Natural killer cell (primary cell): ENCODE measurements around the gene TRIL. TPM values are rescaled to one million over a fixed set of nuclear protein-coding genes. Genes with fewer than 3 reads are reported as not detected.

Source experiments
- ATAC-seq, 3 donors: fragments of 150-1000 bp in 2 of 3; fragments of 200-7000 bp in 1 of 3; cut with Tn5 transposase; 1 replicate in 1 of 3; 2 replicates in 2 of 3; pipeline ENCODE4 v1.10.0; 2021; ENCODE audit warnings: mild to moderate bottlenecking in 2 of 3, moderate library complexity in 2 of 3
- DNase-seq, 2 donors: peaks; one replicate each; pipeline versions ENCODE4 v3.0.0 to v3.0.0-alpha.2; 2013 to 2021; ENCODE audit warnings: mixed read lengths in 1 of 2
- H3K27ac ChIP-seq: one replicate; pipeline ENCODE4 v1.5.1; 2013; ENCODE audit warnings: mild to moderate bottlenecking, low read length
- H3K27me3 ChIP-seq: one replicate; pipeline ENCODE4 v1.6.1; 2013; ENCODE audit warnings: low read length; ENCODE audit not compliant: control insufficient read depth, insufficient read depth
- H3K36me3 ChIP-seq: one replicate; pipeline ENCODE4 v1.6.1; 2013; ENCODE audit warnings: low read length; ENCODE audit not compliant: control insufficient read depth, insufficient read depth
- H3K4me1 ChIP-seq: one replicate; pipeline ENCODE4 v1.6.1; 2013; ENCODE audit warnings: low read length; ENCODE audit not compliant: control insufficient read depth, insufficient read depth
- H3K4me3 ChIP-seq: one replicate; pipeline ENCODE4 v1.5.1; 2013; ENCODE audit warnings: low read length
- H3K9me3 ChIP-seq: one replicate; pipeline ENCODE4 v1.6.1; 2013; ENCODE audit warnings: low read length; ENCODE audit not compliant: control insufficient read depth, insufficient read depth
- H3K27ac Mint-ChIP-seq, 2 donors: one replicate each; pipeline ENCODE4 v1.8.0; 2022; ENCODE audit warnings: mild to moderate bottlenecking in 2 of 2, mixed read lengths in 2 of 2, moderate library complexity in 1 of 2
- H3K27me3 Mint-ChIP-seq, 2 donors: one replicate each; pipeline ENCODE4 v1.8.0; 2022; ENCODE audit warnings: low read depth in 2 of 2, mixed read lengths in 2 of 2
- H3K36me3 Mint-ChIP-seq: one replicate; pipeline ENCODE4 v1.8.0; 2022; ENCODE audit warnings: mixed read lengths
- H3K4me1 Mint-ChIP-seq, 2 donors: one replicate each; pipeline ENCODE4 v1.8.0; 2022; ENCODE audit warnings: mixed read lengths in 2 of 2
- H3K4me3 Mint-ChIP-seq: one replicate; pipeline ENCODE4 v1.8.0; 2022; ENCODE audit warnings: mild to moderate bottlenecking, moderate library complexity, mixed read lengths
- H3K9me3 Mint-ChIP-seq, 2 donors: one replicate each; pipeline ENCODE4 v1.8.0; 2022; ENCODE audit warnings: mixed read lengths in 2 of 2
- WGBS: methylation state at CpG from one replicate; pipeline ENCODE4 v1.1.7; 2013; ENCODE audit warnings: missing lambda C conversion rate; ENCODE audit not compliant: insufficient coverage; 5-methylcytosine and 5-hydroxymethylcytosine counted together
- intact Hi-C: fragments of 100-400 bp; cut with micrococcal nuclease; formaldehyde crosslinking; loops from one replicate; pipeline ENCODE4 v1.14.2; 2022
- total RNA-seq, 4 donors: library from RNA; stranded (reverse); fragments of 120-200 nt in 1 of 4; gene quantifications; one replicate each; pipeline versions ENCODE4 v1.2.3 to v1.2.4, GENCODE V29; 2013 to 2022
- TF ChIP-seq, protein P1 (sequence below): fragments of 200-600 bp; IDR thresholded peaks from one replicate; pipeline ENCODE4 v1.8.0; 2022; ENCODE audit warnings: antibody characterized with exemption

The TRIL gene
- total RNA-seq, 3 donors from 2014 or later (not counting 1 experiment from before 2014, with no cell fraction given), result 0.07 TPM; not detected in 2

DNA sequence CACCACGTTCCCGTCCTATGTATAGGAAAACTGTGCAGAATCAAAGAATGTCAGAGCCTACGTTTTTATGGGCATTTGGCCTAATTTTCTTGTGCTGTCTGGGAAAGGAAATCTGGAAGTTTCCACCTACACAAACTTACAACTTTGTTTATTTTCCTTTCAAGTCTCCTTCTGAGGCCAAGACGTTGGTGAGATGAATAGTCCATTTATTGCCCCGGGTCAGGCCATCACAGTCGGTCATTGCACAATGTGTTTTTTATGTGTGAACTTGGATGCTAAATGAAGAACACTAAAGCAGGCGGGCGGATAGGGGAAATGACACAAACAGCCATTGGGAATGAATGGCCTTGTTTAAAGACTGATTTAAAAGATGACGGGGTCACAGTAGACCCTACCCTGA, 38.6 kb downstream of the TRIL start:
- WGBS, result 82% methylated on average over 9 of the region's 9 CpGs
- no peak for ATAC-seq
- H3K27ac Mint-ChIP-seq, result no peak overlapping the region
- TF ChIP-seq, protein P1, sequence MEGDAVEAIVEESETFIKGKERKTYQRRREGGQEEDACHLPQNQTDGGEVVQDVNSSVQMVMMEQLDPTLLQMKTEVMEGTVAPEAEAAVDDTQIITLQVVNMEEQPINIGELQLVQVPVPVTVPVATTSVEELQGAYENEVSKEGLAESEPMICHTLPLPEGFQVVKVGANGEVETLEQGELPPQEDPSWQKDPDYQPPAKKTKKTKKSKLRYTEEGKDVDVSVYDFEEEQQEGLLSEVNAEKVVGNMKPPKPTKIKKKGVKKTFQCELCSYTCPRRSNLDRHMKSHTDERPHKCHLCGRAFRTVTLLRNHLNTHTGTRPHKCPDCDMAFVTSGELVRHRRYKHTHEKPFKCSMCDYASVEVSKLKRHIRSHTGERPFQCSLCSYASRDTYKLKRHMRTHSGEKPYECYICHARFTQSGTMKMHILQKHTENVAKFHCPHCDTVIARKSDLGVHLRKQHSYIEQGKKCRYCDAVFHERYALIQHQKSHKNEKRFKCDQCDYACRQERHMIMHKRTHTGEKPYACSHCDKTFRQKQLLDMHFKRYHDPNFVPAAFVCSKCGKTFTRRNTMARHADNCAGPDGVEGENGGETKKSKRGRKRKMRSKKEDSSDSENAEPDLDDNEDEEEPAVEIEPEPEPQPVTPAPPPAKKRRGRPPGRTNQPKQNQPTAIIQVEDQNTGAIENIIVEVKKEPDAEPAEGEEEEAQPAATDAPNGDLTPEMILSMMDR, result no peak
- peaks cover 5 to 8% of the 10 kb centered on the region in 2 donors for H3K27me3 Mint-ChIP-seq
- H3K36me3 Mint-ChIP-seq, result no peaks in the 10 kb centered on the region
- Histone ChIP-seq H3K4me1 (no peaks in the 10 kb centered on the region), H3K27me3 (peaks cover 2% of the 10 kb centered on the region), H3K27ac (no peak overlapping the region), H3K9me3 (no peaks in the 10 kb centered on the region), H3K4me3 (no peak overlapping the region), H3K36me3 (no peaks in the 10 kb centered on the region)
- intact Hi-C loops, result no loop called here
- no peak overlapping the region for H3K4me3 Mint-ChIP-seq
- DNase-seq, result no peak
- H3K9me3 Mint-ChIP-seq, result no peaks in the 10 kb centered on the region
- peaks cover 9 to 11% of the 10 kb centered on the region in 2 donors for H3K4me1 Mint-ChIP-seq

DNA sequence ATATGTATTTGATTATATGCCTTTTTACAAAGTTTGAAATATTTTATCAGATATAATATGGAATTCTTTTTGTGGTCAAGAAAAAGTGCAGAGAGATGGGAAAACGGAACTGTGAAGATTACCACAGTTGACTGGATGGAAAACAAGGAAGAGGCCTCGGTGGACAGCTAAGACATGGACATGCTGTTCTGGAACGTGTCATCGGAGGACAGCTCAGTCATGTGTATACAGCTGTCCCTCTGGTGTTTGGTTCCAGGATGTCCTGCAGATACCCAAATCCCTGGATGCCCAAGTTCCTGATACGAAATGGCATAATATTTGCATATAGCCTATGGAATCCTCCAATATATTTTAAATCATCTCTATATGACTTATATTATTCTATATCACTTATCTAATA, 49.4 kb downstream of the TRIL start:
- Mint-ChIP-seq H3K4me1 (no peaks in the 10 kb centered on the region), H3K9me3 (no peaks in the 10 kb centered on the region)
- intact Hi-C loops, result no loop called here

DNA sequence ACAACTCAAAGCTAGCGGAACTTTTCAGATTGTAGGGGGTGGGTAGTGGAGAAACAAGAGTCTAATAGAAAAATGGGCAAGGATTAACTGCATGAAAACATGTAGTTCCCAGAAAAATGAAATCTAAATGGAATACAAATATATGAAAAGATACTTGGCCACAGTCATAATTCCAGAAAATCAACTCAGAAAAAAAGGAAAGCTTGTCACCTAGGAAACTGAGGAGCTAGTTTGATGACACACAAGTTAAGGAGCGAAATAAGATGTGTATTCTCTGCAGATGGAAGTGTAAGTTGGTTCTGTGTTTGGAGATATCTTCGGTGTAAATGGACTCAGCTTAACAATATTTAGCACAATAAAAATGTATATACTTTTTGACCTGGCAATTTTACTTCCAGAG, 52.7 kb downstream of the TRIL start:
- intact Hi-C loops, result no loop called here
- Histone ChIP-seq H3K9me3 (no peaks in the 10 kb centered on the region), H3K36me3 (no peaks in the 10 kb centered on the region), H3K4me3 (no peak overlapping the region), H3K4me1 (no peaks in the 10 kb centered on the region), H3K27ac (no peak overlapping the region), H3K27me3 (peaks cover 5% of the 10 kb centered on the region)
- ATAC-seq, result no peak
- Mint-ChIP-seq H3K9me3 (no peaks in the 10 kb centered on the region), H3K4me1 (no peaks in the 10 kb centered on the region), H3K4me3 (no peak overlapping the region), H3K27me3 (peaks cover 16 to 53% of the 10 kb centered on the region in 2 donors), H3K36me3 (no peaks in the 10 kb centered on the region), H3K27ac (no peak overlapping the region)
- no peak for DNase-seq
- 90% methylated on average over 2 of the region's 3 CpGs for WGBS
- TF ChIP-seq, protein P1, result no peak

More for the DNA sequence above, 49.4 kb downstream of the TRIL start:
- 93% methylated on average over 4 of the region's 5 CpGs for WGBS
- Histone ChIP-seq H3K36me3 (no peaks in the 10 kb centered on the region), H3K4me3 (no peak overlapping the region), H3K27me3 (no peaks in the 10 kb centered on the region), H3K27ac (no peak overlapping the region), H3K4me1 (no peaks in the 10 kb centered on the region), H3K9me3 (no peaks in the 10 kb centered on the region)
- Mint-ChIP-seq H3K36me3 (no peaks in the 10 kb centered on the region), H3K4me3 (no peak overlapping the region), H3K27ac (no peak overlapping the region), H3K27me3 (peaks cover 12 to 33% of the 10 kb centered on the region in 2 donors)
- DNase-seq (no peak), ATAC-seq (no peak)
- TF ChIP-seq, protein P1, result no peak

DNA sequence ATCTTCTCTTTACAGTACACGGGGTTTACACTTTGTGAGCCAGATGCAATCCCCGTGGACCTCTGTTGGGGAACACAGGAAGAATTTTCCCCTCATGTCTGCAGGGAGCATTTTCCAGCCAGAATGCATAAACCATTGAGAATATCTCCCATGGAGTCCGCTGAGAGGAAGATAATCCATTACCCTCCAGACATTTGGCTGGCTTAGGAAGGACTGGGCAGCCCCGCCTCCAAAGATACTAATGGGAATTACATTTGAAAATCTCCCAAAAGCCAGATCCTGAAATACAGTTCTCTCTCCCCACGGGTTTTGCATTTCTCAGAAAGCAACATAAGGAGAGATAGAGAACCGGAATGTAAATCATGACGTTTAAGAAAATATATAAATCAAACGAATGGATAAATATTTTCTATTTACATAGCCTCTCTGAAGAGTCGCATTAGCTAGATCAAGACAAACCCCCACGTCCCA, 53.5 kb downstream of the TRIL start:
- no peak overlapping the region for H3K4me3 Mint-ChIP-seq
- intact Hi-C loops, result no loop called here
- Histone ChIP-seq H3K27ac (no peak overlapping the region), H3K27me3 (peaks cover 5% of the 10 kb centered on the region), H3K4me1 (no peaks in the 10 kb centered on the region), H3K36me3 (no peaks in the 10 kb centered on the region), H3K9me3 (no peaks in the 10 kb centered on the region), H3K4me3 (no peak overlapping the region)
- H3K36me3 Mint-ChIP-seq, result no peaks in the 10 kb centered on the region
- 98% methylated on average over 7 of the region's 10 CpGs for WGBS
- DNase-seq (no peak), ATAC-seq (no peak)
- H3K27ac Mint-ChIP-seq, result no peak overlapping the region
- peaks cover 19 to 55% of the 10 kb centered on the region in 2 donors for H3K27me3 Mint-ChIP-seq
- H3K9me3 Mint-ChIP-seq, result no peaks in the 10 kb centered on the region
- TF ChIP-seq, protein P1, result no peak
- no peaks in the 10 kb centered on the region for H3K4me1 Mint-ChIP-seq
